ENCODE results near the gene C13orf46.

Gene C13orf46

DNA sequence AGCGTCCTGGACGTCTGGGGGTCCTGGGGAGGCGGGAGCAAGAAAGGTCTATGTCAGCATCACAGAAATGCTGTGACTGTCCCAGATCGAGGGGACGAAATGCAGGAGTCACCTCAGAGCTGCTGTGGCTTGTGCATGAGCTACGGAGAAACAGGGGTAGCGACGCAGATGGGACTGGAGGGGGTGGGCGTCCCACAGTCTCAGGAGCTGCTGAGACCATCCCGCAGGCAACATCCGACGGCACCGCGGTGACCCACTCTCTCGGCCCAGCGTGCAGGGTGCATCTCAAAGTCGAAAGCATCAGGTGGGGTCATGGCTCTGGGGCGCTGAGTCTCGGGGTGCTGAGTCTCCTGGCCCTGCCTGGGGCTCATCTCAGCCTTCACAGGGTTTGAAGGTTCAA is 37.4 kb upstream of the C13orf46 start:
- no peak overlapping the region for H3K4me3 ChIP-seq (ENCODE audit: low read length)
- no peak for DNase-seq (ENCODE audit: low read depth, low spot score)

DNA sequence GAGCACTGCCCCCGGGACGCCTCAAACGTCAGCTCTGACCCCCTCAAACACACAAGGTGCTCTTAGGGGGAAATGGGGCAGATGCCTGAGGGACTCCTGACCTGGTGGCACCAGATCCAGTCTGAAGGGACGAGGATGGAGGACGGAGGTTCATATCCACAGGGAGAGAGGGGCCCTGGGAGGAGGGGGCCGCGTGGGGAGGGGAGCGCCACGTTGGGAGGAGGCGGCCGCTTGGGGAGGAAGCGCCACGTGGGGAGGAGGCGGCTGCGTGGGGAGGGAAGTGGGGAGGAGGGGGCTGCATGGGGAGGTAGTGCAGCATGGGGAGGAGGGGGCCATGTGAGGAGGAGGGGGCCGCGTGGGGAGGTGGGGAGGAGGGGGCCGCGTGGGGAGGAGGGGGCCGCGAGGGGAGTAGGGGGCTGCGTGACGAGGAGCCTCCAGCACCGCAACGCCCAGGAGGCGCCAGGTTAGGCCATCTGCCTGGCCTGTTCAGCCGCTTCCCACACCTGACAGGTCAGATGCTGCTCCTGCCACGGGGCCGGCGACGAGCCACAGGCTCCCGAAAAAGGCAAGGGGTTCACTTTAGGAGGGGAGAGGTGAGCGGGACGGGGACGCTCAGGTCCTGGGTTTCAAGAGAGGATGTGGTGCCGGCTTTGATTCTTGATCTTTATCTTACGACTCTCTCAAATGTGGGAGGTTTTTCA is 36.7 kb upstream of the C13orf46 start:
- DNase-seq (ENCODE audit: low read depth, low spot score): peak; percentile 58
- H3K4me3 ChIP-seq (ENCODE audit: low read length): no peak overlapping the region

GRCh38 chr13:114009590-114010400 is 35.9 kb upstream of the C13orf46 start:
- no peak for DNase-seq (ENCODE audit: low read depth, low spot score)
- no peak overlapping the region for H3K4me3 ChIP-seq (ENCODE audit: low read length)

DNA sequence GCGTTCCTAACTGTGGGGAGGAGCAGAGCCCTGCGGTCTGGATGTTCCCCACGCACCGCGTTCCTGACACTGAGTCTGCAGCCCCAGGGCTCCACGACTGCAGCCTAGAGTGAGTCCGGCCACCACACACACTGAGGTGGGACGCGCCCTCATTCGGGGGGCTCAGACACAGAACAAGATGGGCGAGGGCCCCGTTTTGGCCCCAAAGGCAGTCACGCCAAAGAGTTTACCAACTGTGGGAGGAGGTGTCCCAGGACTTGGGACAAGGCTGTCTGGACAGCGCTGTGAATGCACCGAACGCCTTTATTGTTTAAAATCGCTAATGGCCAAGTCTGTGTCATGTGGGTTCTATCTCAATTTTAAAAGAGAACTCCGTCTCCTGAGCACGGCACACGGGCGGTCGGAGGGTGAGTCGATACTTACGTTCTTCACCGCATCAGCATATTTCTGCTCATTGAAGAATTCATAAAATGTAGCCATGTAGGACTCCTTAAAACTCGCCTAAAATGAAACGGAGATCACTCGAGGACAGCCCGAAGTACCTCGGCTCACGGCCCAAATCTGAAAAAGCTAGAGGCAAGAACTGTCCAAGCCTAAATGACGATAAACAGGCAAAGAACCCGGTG is 35.2 kb upstream of the C13orf46 start:
- no peak for DNase-seq (ENCODE audit: low read depth, low spot score)
- H3K4me3 ChIP-seq (ENCODE audit: low read length): no peak overlapping the region

GRCh38 chr13:114007566-114007965 is 33.7 kb upstream of the C13orf46 start:
- no peak for DNase-seq (ENCODE audit: low read depth, low spot score)
- H3K4me3 ChIP-seq (ENCODE audit: low read length): no peak overlapping the region

- DNase-seq (ENCODE audit: low read depth, low spot score): no peak
- no peak overlapping the region for H3K4me3 ChIP-seq (ENCODE audit: low read length)
These were observed 31.4 kb upstream of the C13orf46 start for GRCh38 chr13:114005206-114005724.

DNA sequence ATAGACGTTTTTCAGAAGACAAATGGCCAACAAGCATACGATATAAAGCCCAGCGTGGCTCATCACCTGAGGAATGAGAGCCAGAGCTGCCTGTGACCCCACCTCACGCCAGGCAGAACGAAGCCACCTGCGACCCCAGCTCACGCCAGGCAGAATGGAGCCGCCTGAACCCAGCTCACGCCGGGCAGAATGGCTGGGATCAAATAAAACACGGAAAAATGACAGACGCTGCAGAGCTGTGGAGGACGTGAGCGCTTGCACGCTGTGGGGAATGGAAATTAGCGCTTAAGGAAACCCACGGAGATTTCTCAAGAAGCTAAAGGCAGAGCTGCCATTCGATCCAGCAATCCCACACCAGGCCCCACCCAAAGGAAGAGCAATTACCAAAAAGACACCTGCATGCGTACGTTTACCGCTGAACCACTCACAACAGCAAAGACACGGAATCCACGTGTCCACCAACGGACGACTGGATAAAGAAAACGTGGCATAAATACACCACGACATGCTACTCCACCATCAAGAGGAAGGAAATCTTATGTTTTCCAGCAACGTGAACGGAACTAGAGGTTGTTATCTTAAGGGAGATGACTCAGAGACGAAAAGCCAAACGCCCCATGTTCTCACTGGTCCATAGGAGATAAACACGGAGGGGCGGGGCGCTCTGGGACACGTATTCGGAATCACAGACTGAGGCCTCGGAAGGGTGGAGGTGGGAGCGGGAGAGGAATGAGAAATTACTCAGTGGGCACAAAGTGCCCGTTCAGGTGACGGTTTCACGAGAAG is 30.7 kb upstream of the C13orf46 start:
- no peak overlapping the region for H3K4me3 ChIP-seq (ENCODE audit: low read length)
- DNase-seq (ENCODE audit: low read depth, low spot score): no peak

DNA sequence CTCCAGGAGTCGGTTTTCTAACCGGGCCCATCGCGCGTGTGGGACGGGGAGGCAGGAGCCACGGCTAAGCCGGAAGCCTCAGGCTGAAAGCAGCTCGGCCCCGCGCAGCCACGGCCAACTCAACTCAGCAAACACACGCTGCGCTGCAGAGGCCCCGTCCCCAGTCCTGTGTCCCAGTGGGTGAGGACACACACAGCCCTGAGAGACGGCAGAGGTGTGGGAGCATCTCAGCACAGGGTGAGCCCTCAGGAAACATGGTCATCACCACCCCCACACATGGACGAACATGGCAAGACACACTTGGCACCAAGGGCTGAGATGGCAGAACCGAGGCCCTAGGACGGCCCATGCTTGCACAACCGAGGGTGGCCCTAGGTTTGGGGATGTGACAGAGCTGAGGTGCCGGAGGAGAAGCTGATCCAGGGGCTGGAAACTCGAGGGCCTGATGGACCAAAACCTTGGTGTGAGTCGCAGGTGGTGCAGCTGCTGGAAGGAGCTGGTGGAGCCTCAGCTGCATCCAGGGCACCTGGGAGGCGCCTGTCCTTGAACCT is 29.0 kb upstream of the C13orf46 start:
- DNase-seq (ENCODE audit: low read depth, low spot score): no peak
- H3K4me3 ChIP-seq (ENCODE audit: low read length): no peak overlapping the region

DNA sequence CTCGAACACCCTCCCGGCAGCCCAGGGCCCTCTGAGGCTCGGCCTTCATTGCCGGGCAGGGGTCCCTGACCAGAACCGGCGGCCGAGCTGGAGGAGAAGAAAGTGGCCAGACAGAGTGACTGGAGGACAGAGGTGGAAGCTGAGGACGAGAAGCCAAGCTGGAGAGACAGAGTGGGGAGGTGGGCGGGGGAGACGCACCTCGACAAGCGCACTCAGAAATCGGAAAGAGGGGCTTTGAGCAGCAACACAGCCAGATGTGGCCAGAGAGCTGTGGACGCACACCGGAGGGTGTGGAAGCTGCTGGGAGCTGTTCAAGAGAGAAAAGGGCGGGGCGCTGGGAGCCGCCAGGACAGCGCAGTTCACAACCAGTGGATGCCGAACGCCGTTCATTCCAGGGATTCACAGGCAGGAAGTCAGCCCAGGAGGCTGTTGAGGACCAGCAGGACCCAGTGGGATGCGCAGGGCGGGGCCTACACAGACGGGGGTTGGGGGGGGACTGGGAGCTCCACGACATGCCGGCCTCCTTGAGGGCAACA is 28.2 kb upstream of the C13orf46 start:
- DNase-seq (ENCODE audit: low read depth, low spot score): no peak
- H3K4me3 ChIP-seq (ENCODE audit: low read length): no peak overlapping the region

GRCh38 chr13:114001331-114002008 is 27.6 kb upstream of the C13orf46 start:
- no peak overlapping the region for H3K4me3 ChIP-seq (ENCODE audit: low read length)
- DNase-seq (ENCODE audit: low read depth, low spot score): no peak

GRCh38 chr13:114000151-114001040 is 26.5 kb upstream of the C13orf46 start:
- H3K4me3 ChIP-seq (ENCODE audit: low read length): no peak overlapping the region
- DNase-seq (ENCODE audit: low read depth, low spot score): no peak

DNA sequence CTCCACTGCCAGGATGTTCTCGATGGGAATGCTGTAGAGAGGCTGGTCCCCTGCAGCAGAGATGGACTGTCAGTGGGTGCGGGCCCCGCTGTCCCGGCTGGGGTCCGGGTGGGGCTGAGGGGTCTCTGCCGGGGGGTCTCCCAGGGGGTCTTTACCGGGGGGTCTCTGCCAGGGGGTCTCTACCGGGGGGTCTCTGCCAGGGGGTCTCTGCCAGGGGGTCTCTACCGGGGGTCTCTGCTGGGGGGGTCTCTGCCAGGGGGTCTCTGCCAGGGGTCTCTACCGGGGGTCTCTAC is 25.7 kb upstream of the C13orf46 start:
- no peak overlapping the region for H3K4me3 ChIP-seq (ENCODE audit: low read length)
- DNase-seq (ENCODE audit: low read depth, low spot score): no peak

GRCh38 chr13:113998781-113999617 is 25.1 kb upstream of the C13orf46 start:
- H3K4me3 ChIP-seq (ENCODE audit: low read length): no peak overlapping the region
- DNase-seq (ENCODE audit: low read depth, low spot score): no peak

GRCh38 chr13:113997845-113998751 is 24.2 kb upstream of the C13orf46 start:
- DNase-seq (ENCODE audit: low read depth, low spot score): no peak
- H3K4me3 ChIP-seq (ENCODE audit: low read length): no peak overlapping the region

DNA sequence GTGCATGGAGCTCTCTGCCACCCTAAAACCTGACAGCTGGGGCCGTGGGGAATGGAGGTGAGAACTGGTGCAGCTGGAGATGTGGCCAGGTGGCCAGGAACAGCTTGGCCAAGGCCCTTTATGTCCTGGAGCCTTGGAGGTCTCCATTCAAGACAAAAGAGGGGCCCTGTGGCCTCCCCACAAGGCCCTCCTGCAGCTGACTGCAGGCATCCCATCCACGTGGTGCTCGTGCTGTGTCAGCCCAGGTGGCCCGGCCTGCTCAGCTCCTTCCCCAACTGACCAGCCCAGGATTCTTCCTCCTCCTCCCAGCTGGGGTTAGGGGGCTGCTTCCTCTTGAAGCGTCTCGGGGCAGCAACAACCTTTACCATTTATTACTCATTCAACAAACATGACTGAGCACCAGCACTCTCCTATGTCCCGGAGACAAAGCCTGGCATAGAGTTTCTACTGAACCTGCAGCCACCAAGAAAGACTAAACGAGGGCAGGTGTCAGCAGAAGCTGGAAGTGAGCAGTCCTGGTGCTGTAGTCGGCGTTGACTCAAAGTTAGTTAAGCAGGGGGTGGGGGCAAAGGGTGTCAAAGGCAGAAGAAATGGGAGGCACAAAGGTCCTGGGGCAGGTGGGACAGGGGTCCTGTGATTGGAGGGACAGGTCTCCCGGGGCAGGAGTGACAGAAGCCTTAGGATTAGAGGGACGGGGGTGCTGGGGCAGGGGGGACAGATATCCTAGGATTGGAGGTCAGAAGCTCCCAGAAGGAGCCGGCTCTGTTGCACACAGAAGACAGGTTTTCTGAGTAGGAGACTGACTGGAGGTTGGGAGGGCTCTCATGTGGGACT is 23.3 kb upstream of the C13orf46 start:
- no peak overlapping the region for H3K4me3 ChIP-seq (ENCODE audit: low read length)
- DNase-seq (ENCODE audit: low read depth, low spot score): no peak
